GM23248 (cell line): ENCODE data around the gene ATP5F1D. TPM values are rescaled to one million over a fixed set of nuclear protein-coding genes. Genes with fewer than 3 reads are reported as not detected.

Experiments
- DNase-seq: peaks from one replicate; pipeline ENCODE4 v3.0.0-alpha.2; 2015
- H2AFZ ChIP-seq: fragments of 200-600 bp; sonication (generic); 2 replicates; pipeline ENCODE4 v1.6.1; 2016; ENCODE audit warnings: antibody characterized with exemption
- H3F3A ChIP-seq: fragments of 200-600 bp; sonication (generic); 2 replicates; pipeline ENCODE4 v1.6.1; 2016; ENCODE audit warnings: mild to moderate bottlenecking, antibody characterized with exemption, mixed run types; ENCODE audit not compliant: insufficient read depth
- H3K27ac ChIP-seq: fragments of 200-600 bp; sonication (generic); 2 replicates; pipeline ENCODE4 v1.5.1; 2016; ENCODE audit warnings: mild to moderate bottlenecking
- H3K27me3 ChIP-seq: fragments of 200-600 bp; sonication (generic); replicated peaks from 2 replicates; pipeline ENCODE4 v1.6.1; 2016; ENCODE audit warnings: mild to moderate bottlenecking; ENCODE audit not compliant: insufficient read depth
- H3K36me3 ChIP-seq: fragments of 200-600 bp; sonication (generic); 2 replicates; pipeline ENCODE4 v1.6.1; 2016; ENCODE audit warnings: low read depth, mild to moderate bottlenecking
- H3K4me1 ChIP-seq: fragments of 200-600 bp; sonication (generic); 2 replicates; pipeline ENCODE4 v1.6.1; 2016; ENCODE audit warnings: mild to moderate bottlenecking; ENCODE audit not compliant: insufficient read depth
- H3K4me2 ChIP-seq: fragments of 200-600 bp; sonication (generic); one replicate; pipeline ENCODE4 v1.6.1; 2016; ENCODE audit warnings: mild to moderate bottlenecking; ENCODE audit not compliant: unreplicated experiment
- H3K4me3 ChIP-seq: fragments of 200-600 bp; sonication (generic); 2 replicates; pipeline ENCODE4 v1.5.1; 2016; ENCODE audit warnings: mild to moderate bottlenecking
- H3K79me2 ChIP-seq: fragments of 200-600 bp; sonication (generic); 2 replicates; pipeline ENCODE4 v1.6.1; 2016; ENCODE audit warnings: mild to moderate bottlenecking; ENCODE audit not compliant: insufficient read depth
- H3K9ac ChIP-seq: fragments of 200-600 bp; sonication (generic); 2 replicates; pipeline ENCODE4 v1.6.1; 2016; ENCODE audit warnings: mild to moderate bottlenecking
- H3K9me2 ChIP-seq: fragments of 200-600 bp; sonication (generic); 2 replicates; pipeline ENCODE4 v1.6.1; 2016; ENCODE audit warnings: mixed run types, mild to moderate bottlenecking, moderate library complexity; ENCODE audit not compliant: insufficient read depth
- H3K9me3 ChIP-seq: fragments of 200-600 bp; sonication (generic); one replicate; pipeline ENCODE4 v1.6.1; 2017; ENCODE audit warnings: low read depth
- H4K20me1 ChIP-seq: fragments of 200-600 bp; sonication (generic); 2 replicates; pipeline ENCODE4 v1.6.0; 2016; ENCODE audit not compliant: insufficient read depth
- EZH2 ChIP-seq: fragments of 200-600 bp; sonication (generic); IDR thresholded peaks from 2 replicates; pipeline ENCODE4 v1.6.1; 2018; ENCODE audit warnings: antibody characterized with exemption, mild to moderate bottlenecking; ENCODE audit not compliant: insufficient read depth, poor library complexity, severe bottlenecking
- EZH2phosphoT487 ChIP-seq: fragments of 200-600 bp; sonication (generic); IDR thresholded peaks from 2 replicates; pipeline ENCODE4 v1.6.1; 2018; ENCODE audit warnings: antibody characterized with exemption, moderate library complexity, mild to moderate bottlenecking, low read depth; ENCODE audit not compliant: insufficient read depth
- WGBS, 2 experiments: methylation state at CpG; one replicate each; pipeline ENCODE4 v1.1.6; 2015 to 2017; ENCODE audit warnings: low lambda C conversion rate in 2 of 2, low coverage in 1 of 2; ENCODE audit errors: missing lambda C conversion rate in 2 of 2; 5-methylcytosine and 5-hydroxymethylcytosine counted together
- in situ Hi-C: fragments of 300-500 bp; cut with MboI; formaldehyde crosslinking; loops from 2 replicates; pipeline ENCODE4 v1.15.0; 2020
- polyA plus RNA-seq: library from polyadenylated mRNA; unstranded; fragments of >200 nt; fragmentation: Nextera tagmentation; extraction: Ambion mirVana; gene quantifications from 2 replicates; pipeline ENCODE4 v1.2.1, GENCODE V29; 2016
- total RNA-seq: library from RNA; depleted of rRNA; stranded (reverse); fragments of >200 nt; shearing (Covaris generic); gene quantifications from 2 replicates; pipeline ENCODE4 v1.2.3, GENCODE V29; 2014

The ATP5F1D gene
- total and polyA plus RNA-seq, 2 experiments from 2014 or later = 38.9 to 287 TPM

- no peak for TF ChIP-seq EZH2phosphoT487
- no peak for TF ChIP-seq EZH2
- H3F3A ChIP-seq = peaks cover 40% of the 10 kb centered on the region
- peaks cover 19% of the 10 kb centered on the region for H3K79me2 ChIP-seq
- H3K9me3 ChIP-seq = no peaks in the 10 kb centered on the region
- no peaks in the 10 kb centered on the region for H3K9me2 ChIP-seq
- peak overlapping the region; percentile 81 for H3K4me3 ChIP-seq
- H3K36me3 ChIP-seq = peaks cover 14% of the 10 kb centered on the region; the same call in 1 of the 2 replicates
- no peak overlapping the region for H2AFZ ChIP-seq
- peak overlapping the region; percentile 94 for H3K9ac ChIP-seq
- in situ Hi-C loops = no loop called here
- H3K27ac ChIP-seq = peak overlapping the region; percentile 98
- no peaks in the 10 kb centered on the region for H3K27me3 ChIP-seq
- peak overlapping the region; percentile 98 for H3K4me2 ChIP-seq
- peaks cover 48% of the 10 kb centered on the region for H3K4me1 ChIP-seq
- no peaks in the 10 kb centered on the region for H4K20me1 ChIP-seq
- peak; percentile 63 for DNase-seq
- WGBS, 2 experiments = 21 to 25% methylated on average over 14 of the region's 14 CpGs
Observed at GRCh38 chr19:1261538-1261797, 19.9 kb downstream of the ATP5F1D start.

DNA sequence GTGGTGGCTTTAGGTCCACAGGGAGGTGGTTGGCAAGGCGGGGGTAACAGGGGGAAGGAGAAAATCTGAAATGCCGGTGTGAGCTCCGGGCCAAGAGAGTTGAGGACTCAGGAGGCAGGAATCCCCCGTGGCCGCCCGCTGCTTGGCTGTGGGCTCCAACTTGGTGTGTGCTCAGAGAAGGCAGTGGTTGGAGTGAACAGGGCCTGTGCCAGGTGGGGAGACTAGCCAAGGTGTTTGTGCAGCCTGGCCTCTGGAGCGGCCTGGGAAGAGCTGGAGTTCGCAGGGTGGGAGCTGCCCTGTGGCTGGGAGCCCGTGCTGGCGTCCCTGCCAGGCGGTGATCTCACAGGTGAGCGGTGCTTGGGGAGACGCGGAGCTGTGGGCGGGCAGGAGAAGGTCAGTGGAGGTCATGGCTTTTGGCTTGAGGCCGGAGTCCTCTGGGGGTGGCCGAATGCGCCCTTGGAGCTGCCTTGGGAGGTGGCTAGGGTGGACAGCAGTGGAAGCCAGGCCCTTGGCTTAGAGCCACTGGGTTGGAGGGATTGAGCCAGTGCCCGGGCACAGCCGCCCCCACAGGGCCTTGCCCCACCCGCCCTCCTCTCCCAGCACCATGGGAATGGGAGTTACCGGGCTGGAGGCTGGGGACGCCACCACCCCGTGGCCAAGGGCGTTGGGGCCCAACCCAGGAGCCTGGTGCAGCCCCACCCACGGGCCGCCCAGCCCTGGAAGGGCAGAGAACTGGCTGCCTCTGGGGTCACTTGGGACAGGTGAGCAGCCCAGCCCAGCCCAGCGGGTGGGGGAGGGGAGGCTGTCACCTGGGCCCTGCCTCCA is 20.5 kb downstream of the ATP5F1D start:
- Histone ChIP-seq H4K20me1 (no peaks in the 10 kb centered on the region), H3F3A (peaks cover 35% of the 10 kb centered on the region), H3K9ac (peak overlapping the region; percentile 94), H2AFZ (no peak overlapping the region), H3K9me3 (no peaks in the 10 kb centered on the region), H3K4me2 (peak overlapping the region; percentile 98), H3K9me2 (no peaks in the 10 kb centered on the region), H3K4me1 (peaks cover 48% of the 10 kb centered on the region), H3K36me3 (peaks cover 9% of the 10 kb centered on the region; the same call in 1 of the 2 replicates), H3K27me3 (no peaks in the 10 kb centered on the region), H3K79me2 (peaks cover 13% of the 10 kb centered on the region), H3K27ac (peak overlapping the region; percentile 98), H3K4me3 (peak overlapping the region; percentile 81)
- TF ChIP-seq EZH2 (no peak), EZH2phosphoT487 (no peak)
- DNase-seq = peak; percentile 85
- in situ Hi-C loops = no loop called here
- 9 to 17% methylated on average over 25 of the region's 28 CpGs for WGBS, 2 experiments

DNA sequence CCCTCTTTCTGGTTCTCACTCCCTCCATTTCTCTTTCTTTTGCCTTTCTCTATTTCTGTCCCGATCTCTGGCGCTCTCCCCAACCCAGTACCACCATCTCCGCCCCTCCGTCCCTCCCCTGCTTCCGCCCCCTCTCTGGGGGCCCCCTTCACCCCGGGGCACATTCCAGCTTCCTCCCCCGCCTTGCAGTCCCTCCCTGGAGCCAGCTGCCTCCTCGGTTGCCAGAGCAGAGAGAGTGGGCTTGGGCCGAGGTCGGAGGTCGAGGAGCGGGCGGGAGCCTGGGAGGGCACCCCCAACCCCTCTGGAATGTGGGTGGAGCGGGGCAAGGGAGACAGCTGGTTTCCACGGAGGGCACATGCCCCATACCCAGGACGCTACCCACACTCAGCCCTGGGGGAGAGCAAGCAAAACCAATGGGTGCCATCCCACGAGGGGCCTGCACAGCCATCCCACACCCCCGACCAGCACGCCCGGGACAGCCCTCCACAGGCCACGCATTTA is 21.1 kb downstream of the ATP5F1D start:
- H3K79me2 ChIP-seq = peaks cover 13% of the 10 kb centered on the region
- peak overlapping the region; percentile 98 for H3K4me2 ChIP-seq
- peaks cover 31% of the 10 kb centered on the region for H3F3A ChIP-seq
- no peaks in the 10 kb centered on the region for H3K9me3 ChIP-seq
- peak overlapping the region; percentile 94; the same call in 1 of the 2 replicates for H3K9ac ChIP-seq
- H3K9me2 ChIP-seq = no peaks in the 10 kb centered on the region
- H3K4me1 ChIP-seq = peaks cover 49% of the 10 kb centered on the region
- 72 to 79% methylated on average over 10 to 21 of the region's 21 CpGs for WGBS, 2 experiments
- H3K36me3 ChIP-seq = peaks cover 5% of the 10 kb centered on the region; the same call in 1 of the 2 replicates
- DNase-seq = no peak
- H4K20me1 ChIP-seq = no peaks in the 10 kb centered on the region
- no peak for TF ChIP-seq EZH2
- TF ChIP-seq EZH2phosphoT487 = no peak
- H3K4me3 ChIP-seq = 0 out of 2 replicates have a peak overlapping the region, but pooled peaks have one; percentile 81
- no peaks in the 10 kb centered on the region for H3K27me3 ChIP-seq
- in situ Hi-C loops = no loop called here
- H2AFZ ChIP-seq = no peak overlapping the region
- peak overlapping the region; percentile 98 for H3K27ac ChIP-seq

DNA sequence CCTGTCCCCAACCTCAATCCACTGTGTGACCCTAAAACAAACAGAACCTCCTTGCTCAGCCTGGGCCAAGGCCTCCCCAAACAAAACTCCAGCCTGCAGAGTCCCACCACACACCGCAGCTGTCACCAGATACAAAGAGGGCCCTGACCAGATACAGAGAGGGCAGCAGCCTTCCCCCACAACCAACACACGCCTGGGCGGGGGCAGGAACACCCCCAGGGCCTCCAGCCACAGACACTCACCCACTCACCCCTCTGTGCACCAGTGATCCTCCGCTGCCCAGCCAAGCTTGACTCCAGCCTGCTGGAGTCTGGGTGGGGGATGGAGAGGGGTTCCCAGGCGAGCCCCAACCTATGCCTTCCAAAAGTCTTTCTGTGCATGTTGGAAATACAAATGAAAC is 21.6 kb downstream of the ATP5F1D start:
- Histone ChIP-seq H3K4me3 (no peak overlapping the region), H3F3A (peaks cover 26% of the 10 kb centered on the region), H3K4me2 (no peak overlapping the region), H3K27me3 (no peaks in the 10 kb centered on the region), H3K4me1 (peaks cover 46% of the 10 kb centered on the region), H3K9ac (no peak overlapping the region), H3K79me2 (peaks cover 13% of the 10 kb centered on the region), H3K27ac (no peak overlapping the region), H3K36me3 (no peaks in the 10 kb centered on the region; the same call in 1 of the 2 replicates), H2AFZ (no peak overlapping the region), H4K20me1 (no peaks in the 10 kb centered on the region), H3K9me2 (no peaks in the 10 kb centered on the region), H3K9me3 (no peaks in the 10 kb centered on the region)
- no peak for DNase-seq
- in situ Hi-C loops = no loop called here
- TF ChIP-seq EZH2phosphoT487 (no peak), EZH2 (no peak)
- 81% methylated on average over 5 of the region's 5 CpGs for WGBS, 2 experiments
